Measurements from ENCODE around the gene ARMC9. TPM values are rescaled to one million over a fixed set of nuclear protein-coding genes. Genes with fewer than 3 reads are reported as not detected.

Gene ARMC9
- total RNA-seq, 2 donors from 2014 or later, result 41.7 to 51.5 TPM

DNA sequence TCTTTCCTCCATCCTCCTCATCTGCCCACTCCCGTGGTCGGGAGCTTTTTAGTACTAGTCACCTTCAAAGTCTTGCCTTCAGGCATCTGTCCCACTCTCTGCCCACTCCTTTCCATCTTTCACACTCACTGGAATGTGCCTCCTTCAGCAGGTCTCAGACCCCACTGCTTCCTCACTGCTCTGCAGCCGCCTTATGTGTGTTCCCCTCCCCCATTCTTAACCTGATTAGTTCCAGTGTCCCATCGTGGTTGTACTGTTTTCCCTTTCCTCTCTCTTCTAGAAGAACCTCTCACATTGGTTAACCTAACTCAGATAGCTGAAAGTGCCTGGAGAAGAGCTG, 3.0 kb downstream of the ARMC9 start:
- H3K4me1 Mint-ChIP-seq, result peaks cover 9% of the 10 kb centered on the region
- TF ChIP-seq, protein P1, sequence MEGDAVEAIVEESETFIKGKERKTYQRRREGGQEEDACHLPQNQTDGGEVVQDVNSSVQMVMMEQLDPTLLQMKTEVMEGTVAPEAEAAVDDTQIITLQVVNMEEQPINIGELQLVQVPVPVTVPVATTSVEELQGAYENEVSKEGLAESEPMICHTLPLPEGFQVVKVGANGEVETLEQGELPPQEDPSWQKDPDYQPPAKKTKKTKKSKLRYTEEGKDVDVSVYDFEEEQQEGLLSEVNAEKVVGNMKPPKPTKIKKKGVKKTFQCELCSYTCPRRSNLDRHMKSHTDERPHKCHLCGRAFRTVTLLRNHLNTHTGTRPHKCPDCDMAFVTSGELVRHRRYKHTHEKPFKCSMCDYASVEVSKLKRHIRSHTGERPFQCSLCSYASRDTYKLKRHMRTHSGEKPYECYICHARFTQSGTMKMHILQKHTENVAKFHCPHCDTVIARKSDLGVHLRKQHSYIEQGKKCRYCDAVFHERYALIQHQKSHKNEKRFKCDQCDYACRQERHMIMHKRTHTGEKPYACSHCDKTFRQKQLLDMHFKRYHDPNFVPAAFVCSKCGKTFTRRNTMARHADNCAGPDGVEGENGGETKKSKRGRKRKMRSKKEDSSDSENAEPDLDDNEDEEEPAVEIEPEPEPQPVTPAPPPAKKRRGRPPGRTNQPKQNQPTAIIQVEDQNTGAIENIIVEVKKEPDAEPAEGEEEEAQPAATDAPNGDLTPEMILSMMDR (conservative IDR thresholded peaks at IDR 0.05), result no peak
- Histone ChIP-seq H3K4me1 (ENCODE audit: control insufficient read depth, insufficient read depth, low read length) (peaks cover 4% of the 10 kb centered on the region), H3K36me3 (ENCODE audit: control insufficient read depth, insufficient read depth, low read length) (peaks cover 12% of the 10 kb centered on the region), H3K27ac (ENCODE audit: low read depth, low read length) (no peak overlapping the region), H3K9ac (ENCODE audit: extremely low read depth, low read length, poor library complexity, severe bottlenecking) (no peak overlapping the region), H3K9me3 (ENCODE audit: control insufficient read depth, low read length) (peaks cover 24% of the 10 kb centered on the region), H3K4me3 (ENCODE audit: low read length) (no peak overlapping the region), H3K27me3 (ENCODE audit: control insufficient read depth, insufficient read depth, low read length, poor library complexity, severe bottlenecking) (no peaks in the 10 kb centered on the region)
- no peak overlapping the region for H3K4me3 Mint-ChIP-seq
- DNase-seq, result no peak
- H3K27ac Mint-ChIP-seq, result no peak overlapping the region
- peaks cover 35% of the 10 kb centered on the region for H3K36me3 Mint-ChIP-seq (ENCODE audit: low read depth)
- 82 to 84% methylated on average over 4 of the region's 4 CpGs for WGBS, 2 experiments (ENCODE audit: insufficient coverage in 1 of 2, insufficient read length in 1 of 2)
- H3K27me3 Mint-ChIP-seq (ENCODE audit: insufficient read depth), result no peaks in the 10 kb centered on the region
- peaks cover 22% of the 10 kb centered on the region for H3K9me3 Mint-ChIP-seq

DNA sequence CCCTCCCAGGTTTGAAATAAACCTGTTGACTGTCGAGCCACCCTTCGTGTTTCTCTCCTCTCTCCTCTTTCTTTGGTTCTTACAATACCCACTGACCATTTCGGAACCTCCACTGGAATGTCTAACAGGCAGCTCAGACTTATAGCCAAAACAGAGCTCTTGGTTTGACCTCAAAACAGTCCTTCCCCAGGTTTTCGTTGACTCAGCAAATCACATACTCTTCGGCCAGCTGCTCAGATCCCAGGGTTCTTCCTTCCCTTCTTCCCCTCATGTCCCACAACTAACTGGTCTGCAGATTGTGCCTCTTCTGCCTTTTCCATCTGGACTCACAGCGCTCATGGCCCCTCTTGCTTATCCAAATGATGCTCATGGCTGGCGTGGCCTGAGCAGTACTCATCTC, 4.7 kb downstream of the ARMC9 start:
- Mint-ChIP-seq H3K27ac (no peak overlapping the region), H3K36me3 (ENCODE audit: low read depth) (peaks cover 40% of the 10 kb centered on the region), H3K9me3 (peaks cover 14% of the 10 kb centered on the region), H3K4me1 (peaks cover 7% of the 10 kb centered on the region), H3K4me3 (no peak overlapping the region), H3K27me3 (ENCODE audit: insufficient read depth) (no peaks in the 10 kb centered on the region)
- Histone ChIP-seq H3K36me3 (ENCODE audit: control insufficient read depth, insufficient read depth, low read length) (peaks cover 14% of the 10 kb centered on the region), H3K4me3 (ENCODE audit: low read length) (no peak overlapping the region), H3K27ac (ENCODE audit: low read depth, low read length) (no peak overlapping the region), H3K9me3 (ENCODE audit: control insufficient read depth, low read length) (peaks cover 12% of the 10 kb centered on the region), H3K27me3 (ENCODE audit: control insufficient read depth, insufficient read depth, low read length, poor library complexity, severe bottlenecking) (no peaks in the 10 kb centered on the region), H3K9ac (ENCODE audit: extremely low read depth, low read length, poor library complexity, severe bottlenecking) (no peak overlapping the region), H3K4me1 (ENCODE audit: control insufficient read depth, insufficient read depth, low read length) (no peaks in the 10 kb centered on the region)
- TF ChIP-seq, protein P1 (conservative IDR thresholded peaks at IDR 0.05), result no peak
- 95 to 96% methylated on average over 5 to 7 of the region's 7 CpGs for WGBS, 2 experiments (ENCODE audit: insufficient coverage in 1 of 2, insufficient read length in 1 of 2)
- no peak for DNase-seq

- peaks cover 24% of the 10 kb centered on the region for H3K36me3 ChIP-seq (ENCODE audit: control insufficient read depth, insufficient read depth, low read length)
- 92 to 93% methylated on average over 2 to 3 of the region's 3 CpGs for whole genome bisulfite sequencing, 2 experiments (ENCODE audit: insufficient coverage in 1 of 2, insufficient read length in 1 of 2)
- H3K36me3 Mint-ChIP-seq (ENCODE audit: low read depth), result peaks cover 46% of the 10 kb centered on the region
These were observed 5.7 kb downstream of the ARMC9 start for GRCh38 chr2:231204146-231204545.

More at GRCh38 chr2:231204146-231204545, 5.7 kb downstream of the ARMC9 start:
- TF ChIP-seq, protein P1 (conservative IDR thresholded peaks at IDR 0.05), result no peak
- Mint-ChIP-seq H3K4me3 (no peak overlapping the region), H3K9me3 (peaks cover 14% of the 10 kb centered on the region), H3K27ac (no peak overlapping the region), H3K4me1 (peaks cover 6% of the 10 kb centered on the region), H3K27me3 (ENCODE audit: insufficient read depth) (no peaks in the 10 kb centered on the region)
- H3K27me3 ChIP-seq (ENCODE audit: control insufficient read depth, insufficient read depth, low read length, poor library complexity, severe bottlenecking), result no peaks in the 10 kb centered on the region
- no peak overlapping the region for H3K9ac ChIP-seq (ENCODE audit: extremely low read depth, low read length, poor library complexity, severe bottlenecking)
- H3K27ac ChIP-seq (ENCODE audit: low read depth, low read length), result no peak overlapping the region
- no peak overlapping the region for H3K4me3 ChIP-seq (ENCODE audit: low read length)
- no peak for DNase-seq
- peaks cover 12% of the 10 kb centered on the region for H3K9me3 ChIP-seq (ENCODE audit: control insufficient read depth, low read length)
- no peaks in the 10 kb centered on the region for H3K4me1 ChIP-seq (ENCODE audit: control insufficient read depth, insufficient read depth, low read length)
